ENCODE data around the gene FAM168A.

The FAM168A gene

GRCh38 chr11:73412308-73412707, 185.6 kb downstream of the FAM168A start:
- H3K4me1 ChIP-seq (ENCODE audit: control insufficient read depth in 1 of 2, insufficient read depth in 1 of 2, low read depth in 1 of 2, low read length in 1 of 2), result peaks cover 47 to 69% of the 10 kb centered on the region in 2 experiments

GRCh38 chr11:73411031-73411430, 186.9 kb downstream of the FAM168A start:
- Histone ChIP-seq H3K4me3 (ENCODE audit: low read depth in 1 of 2, low read length in 1 of 2) (no peak overlapping the region), H3K4me1 (ENCODE audit: control insufficient read depth in 1 of 2, insufficient read depth in 1 of 2, low read depth in 1 of 2, low read length in 1 of 2) (peaks cover 53 to 68% of the 10 kb centered on the region in 2 experiments), H3K36me3 (peaks cover 90% of the 10 kb centered on the region), H3K9me3 (no peaks in the 10 kb centered on the region), H3K27me3 (no peaks in the 10 kb centered on the region), H3K27ac (peak overlapping the region; percentile 74)
- TF ChIP-seq CTCF (IDR thresholded peaks at IDR 0.05), result no peak

More at GRCh38 chr11:73412308-73412707, 185.6 kb downstream of the FAM168A start:
- H3K36me3 ChIP-seq, result peaks cover 90% of the 10 kb centered on the region
- TF ChIP-seq CTCF (IDR thresholded peaks at IDR 0.05), result no peak
- no peak overlapping the region for H3K4me3 ChIP-seq (ENCODE audit: low read depth in 1 of 2, low read length in 1 of 2)
- peak overlapping the region; percentile 74 for H3K27ac ChIP-seq
- no peaks in the 10 kb centered on the region for H3K27me3 ChIP-seq
- no peaks in the 10 kb centered on the region for H3K9me3 ChIP-seq

- Histone ChIP-seq H3K36me3 (peaks cover 90% of the 10 kb centered on the region), H3K27me3 (no peaks in the 10 kb centered on the region), H3K4me1 (ENCODE audit: control insufficient read depth in 1 of 2, insufficient read depth in 1 of 2, low read depth in 1 of 2, low read length in 1 of 2) (peaks cover 54 to 68% of the 10 kb centered on the region in 2 experiments)
These were observed 187.3 kb downstream of the FAM168A start for GRCh38 chr11:73410627-73411026.

GRCh38 chr11:73409431-73409830, 188.5 kb downstream of the FAM168A start:
- Histone ChIP-seq H3K4me1 (ENCODE audit: control insufficient read depth in 1 of 2, insufficient read depth in 1 of 2, low read depth in 1 of 2, low read length in 1 of 2) (peaks cover 54 to 68% of the 10 kb centered on the region in 2 experiments), H3K36me3 (peaks cover 84% of the 10 kb centered on the region), H3K27ac (no peak overlapping the region)

More at GRCh38 chr11:73410627-73411026, 187.3 kb downstream of the FAM168A start:
- no peaks in the 10 kb centered on the region for H3K9me3 ChIP-seq
- H3K27ac ChIP-seq, result peak overlapping the region; percentile 74
- no peak overlapping the region for H3K4me3 ChIP-seq (ENCODE audit: low read depth in 1 of 2, low read length in 1 of 2)
- no peak for TF ChIP-seq CTCF (IDR thresholded peaks at IDR 0.05)

GRCh38 chr11:73406619-73407018, 191.3 kb downstream of the FAM168A start:
- no peak for TF ChIP-seq CTCF (IDR thresholded peaks at IDR 0.05)
- Histone ChIP-seq H3K27ac (peak overlapping the region; percentile 77), H3K4me1 (ENCODE audit: control insufficient read depth in 1 of 2, insufficient read depth in 1 of 2, low read depth in 1 of 2, low read length in 1 of 2) (peaks cover 58 to 66% of the 10 kb centered on the region in 2 experiments), H3K27me3 (no peaks in the 10 kb centered on the region), H3K9me3 (no peaks in the 10 kb centered on the region), H3K4me3 (ENCODE audit: low read depth in 1 of 2, low read length in 1 of 2) (no peak overlapping the region), H3K36me3 (peaks cover 91% of the 10 kb centered on the region)

More at GRCh38 chr11:73409431-73409830, 188.5 kb downstream of the FAM168A start:
- no peaks in the 10 kb centered on the region for H3K27me3 ChIP-seq
- no peak for TF ChIP-seq CTCF (IDR thresholded peaks at IDR 0.05)
- no peaks in the 10 kb centered on the region for H3K9me3 ChIP-seq
- no peak overlapping the region for H3K4me3 ChIP-seq (ENCODE audit: low read depth in 1 of 2, low read length in 1 of 2)
